H1 (cell line): Measurements from ENCODE around the gene APP. TPM values are rescaled to one million over a fixed set of nuclear protein-coding genes. Genes with fewer than 3 reads are reported as not detected.

ENCODE experiments used
- CTCF ChIA-PET: fragments of 300-600 bp; sonication (Branson Sonifier 250); formaldehyde crosslinking; loops from one replicate; lab custom pipeline; 2021; ENCODE audit not compliant: partially characterized antibody; lab: Charles Lee
- POLR2A ChIA-PET: fragments of 300-600 bp; sonication (Branson Sonifier 250); formaldehyde crosslinking; loops from one replicate; lab custom pipeline; 2021; ENCODE audit warnings: inconsistent platforms; ENCODE audit not compliant: partially characterized antibody; lab: Charles Lee
- DNase-seq, 2 experiments: peaks; one replicate each; pipeline versions ENCODE4 v3.0.0 to v3.0.0-alpha.2; 2010 to 2022; ENCODE audit warnings: low spot score in 2 of 2, low read depth in 1 of 2, mixed read lengths in 1 of 2
- FAIRE-seq: peaks from 2 replicates; lab custom pipeline; 2011; peaks lifted over from hg19 to GRCh38; lab: Jason Lieb, UNC
- H2AFZ ChIP-seq: 2 replicates; pipeline ENCODE4 v1.8.1; 2012; ENCODE audit warnings: low read length, inconsistent platforms
- H2AK5ac ChIP-seq: 2 replicates; pipeline ENCODE4 v1.6.1; 2013; ENCODE audit warnings: low read depth, low read length
- H2BK120ac ChIP-seq: replicated peaks from 2 replicates; pipeline ENCODE3; 2013; ENCODE audit warnings: low read depth, low read length, inconsistent platforms
- H2BK12ac ChIP-seq: 2 replicates; pipeline ENCODE4 v1.6.1; 2013; ENCODE audit warnings: low read depth, low read length
- H2BK15ac ChIP-seq: 2 replicates; pipeline ENCODE4 v1.6.1; 2013; ENCODE audit warnings: low read length
- H2BK20ac ChIP-seq: 2 replicates; pipeline ENCODE4 v1.6.1; 2013; ENCODE audit warnings: low read length
- H2BK5ac ChIP-seq: 2 replicates; pipeline ENCODE4 v1.6.1; 2013; ENCODE audit warnings: low read depth, low read length
- H3K14ac ChIP-seq: 2 replicates; pipeline ENCODE4 v1.6.1; 2013; ENCODE audit warnings: inconsistent platforms; ENCODE audit not compliant: insufficient read length
- H3K18ac ChIP-seq: 2 replicates; pipeline ENCODE4 v1.6.1; 2013; ENCODE audit warnings: low read length; ENCODE audit errors: extremely low read depth
- H3K23ac ChIP-seq: 2 replicates; pipeline ENCODE4 v1.6.1; 2013; ENCODE audit warnings: inconsistent platforms; ENCODE audit not compliant: insufficient read length
- H3K23me2 ChIP-seq: 2 replicates; pipeline ENCODE4 v1.6.1; 2013; ENCODE audit warnings: low read depth, low read length
- H3K27ac ChIP-seq: 2 replicates; pipeline ENCODE4 v1.6.1; 2011; ENCODE audit warnings: low read depth, low read length, inconsistent platforms
- H3K27me3 ChIP-seq, 4 experiments: replicated peaks in 1 of 4; 1 replicate in 1 of 4; 2 replicates in 3 of 4; pipeline versions ENCODE4 v1.6.1 to v1.8.1; 2011 to 2013; ENCODE audit warnings: low read length in 3 of 4, mild to moderate bottlenecking in 3 of 4, inconsistent platforms in 2 of 4, mixed read lengths in 2 of 4, moderate library complexity in 1 of 4; ENCODE audit not compliant: control insufficient read depth in 3 of 4, insufficient read depth in 3 of 4; ENCODE audit errors: extremely low read depth in 1 of 4
- H3K36me3 ChIP-seq, 4 experiments: 2 replicates each; pipeline versions ENCODE4 v1.6.1 to v1.8.1; 2011 to 2013; ENCODE audit warnings: mild to moderate bottlenecking in 4 of 4, low read length in 3 of 4, moderate library complexity in 2 of 4, control low read depth in 1 of 4, inconsistent platforms in 1 of 4; ENCODE audit not compliant: insufficient read depth in 4 of 4, control insufficient read depth in 2 of 4
- H3K4ac ChIP-seq: replicated peaks from 2 replicates; pipeline ENCODE3; 2013; ENCODE audit warnings: low read length, low read depth, mixed read lengths, inconsistent platforms; ENCODE audit not compliant: insufficient read length
- H3K4me1 ChIP-seq, 4 experiments: replicated peaks in 1 of 4; 1 replicate in 1 of 4; 2 replicates in 3 of 4; pipeline versions ENCODE4 v1.6.1 to v1.8.1; 2011 to 2013; ENCODE audit warnings: low read length in 3 of 4, inconsistent platforms in 2 of 4, mixed read lengths in 1 of 4; ENCODE audit not compliant: insufficient read depth in 4 of 4, control insufficient read depth in 3 of 4
- H3K4me2 ChIP-seq, 2 experiments: 2 replicates each; pipeline versions ENCODE4 v1.6.1 to v1.8.1; 2011 to 2013; ENCODE audit warnings: low read depth in 2 of 2, low read length in 2 of 2, control low read depth in 1 of 2, inconsistent platforms in 1 of 2, mild to moderate bottlenecking in 1 of 2; ENCODE audit not compliant: insufficient read depth in 1 of 2
- H3K4me3 ChIP-seq, 4 experiments: fragments of 200-600, 300-600 bp in 1 of 4; sonication (generic), shearing (Covaris generic), sonication (Bioruptor Twin) in 1 of 4; 2 replicates each; pipeline versions ENCODE4 v1.5.1 to v1.8.1; 2011 to 2016; ENCODE audit warnings: low read length in 4 of 4, low read depth in 3 of 4, control low read depth in 2 of 4, inconsistent platforms in 2 of 4, mild to moderate bottlenecking in 2 of 4, mixed read lengths in 1 of 4, moderate library complexity in 1 of 4; ENCODE audit not compliant: insufficient read depth in 2 of 4; ENCODE audit errors: extremely low read depth in 1 of 4
- H3K56ac ChIP-seq: replicated peaks from 2 replicates; pipeline ENCODE3; 2013; ENCODE audit warnings: low read depth, mild to moderate bottlenecking, mixed read lengths, low read length, inconsistent platforms; ENCODE audit not compliant: insufficient read length
- H3K79me1 ChIP-seq: 2 replicates; pipeline ENCODE4 v1.6.1; 2013; ENCODE audit warnings: low read depth, low read length, control low read depth
- H3K79me2 ChIP-seq, 2 experiments: 2 replicates each; pipeline versions ENCODE4 v1.6.1 to v1.8.1; 2012 to 2013; ENCODE audit warnings: low read length in 2 of 2, mild to moderate bottlenecking in 2 of 2, inconsistent platforms in 1 of 2; ENCODE audit not compliant: insufficient read depth in 2 of 2, control insufficient read depth in 1 of 2
- H3K9ac ChIP-seq, 4 experiments: replicated peaks in 1 of 4; 1 replicate in 1 of 4; 2 replicates in 3 of 4; pipeline versions ENCODE4 v1.6.1 to v1.8.1; 2011 to 2013; ENCODE audit warnings: low read depth in 3 of 4, low read length in 3 of 4, control low read depth in 2 of 4, mild to moderate bottlenecking in 2 of 4, moderate library complexity in 2 of 4, inconsistent platforms in 1 of 4; ENCODE audit errors: extremely low read depth in 1 of 4
- H3K9me3 ChIP-seq, 2 experiments: 2 replicates each; pipeline versions ENCODE4 v1.6.1 to v1.8.1; 2012 to 2013; ENCODE audit warnings: mild to moderate bottlenecking in 2 of 2, moderate library complexity in 2 of 2, control low read depth in 1 of 2, inconsistent platforms in 1 of 2, low read depth in 1 of 2, low read length in 1 of 2, mixed read lengths in 1 of 2; ENCODE audit not compliant: insufficient read depth in 2 of 2
- H4K20me1 ChIP-seq, 2 experiments: replicated peaks in 1 of 2; 2 replicates each; pipeline versions ENCODE3 to v1.8.1; 2011 to 2013; ENCODE audit warnings: inconsistent platforms in 2 of 2, low read length in 2 of 2, mild to moderate bottlenecking in 1 of 2; ENCODE audit not compliant: insufficient read depth in 2 of 2, control insufficient read depth in 1 of 2
- H4K5ac ChIP-seq: 2 replicates; pipeline ENCODE4 v1.6.1; 2013; ENCODE audit warnings: low read length, low read depth, mixed read lengths, inconsistent platforms; ENCODE audit not compliant: insufficient read length
- H4K8ac ChIP-seq: 2 replicates; pipeline ENCODE4 v1.8.0; 2013; ENCODE audit warnings: mild to moderate bottlenecking, moderate library complexity, low read length, inconsistent platforms; ENCODE audit not compliant: insufficient read depth; ENCODE audit errors: extremely low read depth
- H4K91ac ChIP-seq: replicated peaks from 2 replicates; pipeline ENCODE3; 2013; ENCODE audit warnings: low read length, mixed read lengths, inconsistent platforms; ENCODE audit not compliant: insufficient read length
- ASH2L ChIP-seq: fragments of 200-600, 300-600 bp; sonication (generic); IDR thresholded peaks from one replicate; pipeline ENCODE4 v1.7.1; 2017; ENCODE audit warnings: low read length
- CTBP2 ChIP-seq: IDR thresholded peaks from 2 replicates; pipeline ENCODE4 v1.7.0; 2011; ENCODE audit warnings: borderline replicate concordance, mild to moderate bottlenecking, moderate library complexity, mixed read lengths, low read length; ENCODE audit not compliant: insufficient read depth, insufficient read length
- CTCF ChIP-seq, 3 experiments: IDR thresholded peaks; 1 replicate in 2 of 3; 2 replicates in 1 of 3; pipeline versions ENCODE4 v1.5.1 to v1.6.1; 2011; ENCODE audit warnings: low read length in 3 of 3, mild to moderate bottlenecking in 3 of 3, inconsistent platforms in 2 of 3, low read depth in 1 of 3, moderate library complexity in 1 of 3; ENCODE audit not compliant: insufficient read depth in 1 of 3; ENCODE audit errors: control extremely low read depth in 1 of 3
- NANOG ChIP-seq: IDR thresholded peaks from 2 replicates; pipeline ENCODE4 v1.6.1; 2011; ENCODE audit warnings: low read length, low read depth, mild to moderate bottlenecking, inconsistent platforms; ENCODE audit not compliant: insufficient read depth, poor library complexity, severe bottlenecking
- POU5F1 ChIP-seq: IDR thresholded peaks from 2 replicates; pipeline ENCODE4 v1.6.1; 2011; ENCODE audit warnings: low read depth, mild to moderate bottlenecking, low read length, moderate library complexity
- RFX5 ChIP-seq: IDR thresholded peaks from 2 replicates; pipeline ENCODE4 v1.6.1; 2011; ENCODE audit warnings: low read depth, low read length, improper control_type of control experiment, borderline replicate concordance
- SP2 ChIP-seq: IDR thresholded peaks from 2 replicates; pipeline ENCODE4 v1.6.1; 2012; ENCODE audit warnings: mild to moderate bottlenecking, low read length, inconsistent platforms
- SP4 ChIP-seq: IDR thresholded peaks from 2 replicates; pipeline ENCODE4 v1.6.1; 2012; ENCODE audit warnings: low read length, inconsistent platforms
- SUZ12 ChIP-seq: fragments of 200-600 bp; sonication (generic); IDR thresholded peaks from 2 replicates; pipeline ENCODE4 v1.6.1; 2012; ENCODE audit warnings: mild to moderate bottlenecking, inconsistent platforms, low read length, moderate library complexity, mixed read lengths
- USF2 ChIP-seq: IDR thresholded peaks from 2 replicates; pipeline ENCODE4 v1.6.1; 2011; ENCODE audit warnings: low read length, improper control_type of control experiment
- YY1 ChIP-seq: IDR thresholded peaks from 2 replicates; pipeline ENCODE4 v1.6.1; 2011; ENCODE audit warnings: low read depth, mild to moderate bottlenecking, low read length
- WGBS, 2 experiments: shearing (Covaris generic) in 1 of 2; methylation state at CpG; one replicate each; pipeline versions ENCODE4 v1.1.6 to v1.1.7; 2013 to 2015; ENCODE audit warnings: low lambda C conversion rate in 2 of 2, mixed read lengths in 2 of 2, inconsistent platforms in 1 of 2, low coverage in 1 of 2, missing lambda C conversion rate in 1 of 2; ENCODE audit not compliant: insufficient replicate concordance in 2 of 2, insufficient coverage in 1 of 2, insufficient read length in 1 of 2; ENCODE audit errors: extremely low coverage in 1 of 2, missing lambda C conversion rate in 1 of 2; 5-methylcytosine and 5-hydroxymethylcytosine counted together
- polyA plus RNA-seq, 7 experiments: library from polyadenylated mRNA; depleted of rRNA in 3 of 7; stranded (reverse) in 5 of 7; unstranded in 2 of 7; fragments of >200 nt in 5 of 7; fragments of 200-250 nt in 2 of 7; gene quantifications; 1 replicate in 5 of 7; 2 replicates in 1 of 7; 4 replicates in 1 of 7; pipeline versions ENCODE4 v1.2.1 to v1.2.3, GENCODE V29; 2011 to 2013; ENCODE audit warnings: missing spikeins in 2 of 7, mixed read lengths in 2 of 7
- total RNA-seq: library from RNA; stranded (reverse); fragmentation: NEBNext Ultra II Directional; extraction: Animal tissue kit (Norgen Biotek cat#: 25700); gene quantifications from 2 replicates; pipeline ENCODE4 v1.2.1, GENCODE V29; 2021

APP gene
- total and polyA plus RNA-seq, 2 of the 8 experiments (the other 6 are each of a cell fraction or from before 2014, with no cell fraction given), result 375 to 551 TPM

- no peak overlapping the region for H3K4me3 ChIP-seq
- H3K4ac ChIP-seq, result no peak overlapping the region
- H3K4me2 ChIP-seq, result no peak overlapping the region
- no peak for DNase-seq
- H4K5ac ChIP-seq, result no peak overlapping the region
- H2AFZ ChIP-seq, result no peak overlapping the region
- H3K18ac ChIP-seq, result no peak overlapping the region
- no peak overlapping the region for H2BK20ac ChIP-seq
- H2AK5ac ChIP-seq, result no peak overlapping the region
- no peak overlapping the region for H2BK120ac ChIP-seq
- H3K14ac ChIP-seq, result no peak overlapping the region
- peaks cover 0 to 16% of the 10 kb centered on the region in 2 experiments; a peak in 1 of 4 replicates for H3K79me2 ChIP-seq
- no peaks in the 10 kb centered on the region for H3K4me1 ChIP-seq
- CTCF ChIA-PET, result no interaction called here
- no peak overlapping the region for H4K8ac ChIP-seq
- no peaks in the 10 kb centered on the region for H3K23me2 ChIP-seq
- POLR2A ChIA-PET, result no interaction called here
- FAIRE-seq, result no peak
- peaks cover 0 to 15% (median 5%) of the 10 kb centered on the region in 4 experiments; a peak in 3 of 8 replicates for H3K36me3 ChIP-seq
- H3K79me1 ChIP-seq, result no peaks in the 10 kb centered on the region
- H3K27me3 ChIP-seq, result no peaks in the 10 kb centered on the region
- no peak overlapping the region for H3K27ac ChIP-seq
- no peaks in the 10 kb centered on the region for H3K9me3 ChIP-seq
- no peak overlapping the region for H2BK12ac ChIP-seq
- H3K23ac ChIP-seq, result no peak overlapping the region
- 92% methylated on average over 7 of the region's 7 CpGs; no CpG with 5 or more reads in 1 of the 2 experiments for WGBS, 2 experiments
- H4K20me1 ChIP-seq, result peaks cover 1 to 2% of the 10 kb centered on the region in 2 experiments
- no peak overlapping the region for H4K91ac ChIP-seq
- no peak overlapping the region for H2BK5ac ChIP-seq
- H3K9ac ChIP-seq, result no peak overlapping the region
- H2BK15ac ChIP-seq, result no peak overlapping the region
- H3K56ac ChIP-seq, result no peak overlapping the region
- TF ChIP-seq CTCF (IDR thresholded peaks at IDR 0.05; ENCODE audit: control extremely low read depth in 1 of 3, insufficient read depth in 1 of 3, low read depth in 1 of 3, low read length in 3 of 3) (no peak), NANOG (no peak), ASH2L (no peak), POU5F1 (no peak), CTBP2 (no peak), SP4 (no peak), RFX5 (no peak), SP2 (no peak), YY1 (no peak), SUZ12 (no peak), USF2 (no peak)
These were observed 226.5 kb downstream of the APP start for GRCh38 chr21:25944082-25944481.
